Gastroesophageal sphincter (tissue), 4 donors: ENCODE data around the gene COL6A2. TPM values are rescaled to one million over a fixed set of nuclear protein-coding genes. Genes with fewer than 3 reads are reported as not detected.

Source experiments
- ATAC-seq: fragments of 150-250 bp; one replicate; pipeline ENCODE4 v1.9.1; 2016; ENCODE audit warnings: mild to moderate bottlenecking, moderate library complexity
- H3K27ac ChIP-seq, 4 donors: fragments of 200-600 bp; sonication (generic) in 3 of 4; 1 replicate in 3 of 4; 2 replicates in 1 of 4; pipeline ENCODE4 v1.5.1; 2016 to 2019
- H3K27me3 ChIP-seq: fragments of 200-600 bp; sonication (generic); one replicate; pipeline ENCODE4 v1.5.1; 2019
- H3K36me3 ChIP-seq, 2 donors: fragments of 200-600 bp; sonication (generic); one replicate each; pipeline ENCODE4 v1.5.1; 2019; ENCODE audit warnings: control low read depth in 1 of 2
- H3K4me1 ChIP-seq, 3 donors: fragments of 200-600 bp; sonication (generic); 1 replicate in 2 of 3; 2 replicates in 1 of 3; pipeline ENCODE4 v1.5.1; 2016 to 2019; ENCODE audit warnings: control low read depth in 2 of 3
- H3K4me3 ChIP-seq, 2 donors: fragments of 200-600 bp; sonication (generic); one replicate each; pipeline ENCODE4 v1.5.1; 2019; ENCODE audit warnings: mild to moderate bottlenecking in 1 of 2, moderate library complexity in 1 of 2
- H3K9me3 ChIP-seq, 3 donors: fragments of 200-600 bp; sonication (generic); one replicate each; pipeline ENCODE4 v1.5.1; 2017 to 2019; ENCODE audit warnings: control low read depth in 2 of 3
- EP300 ChIP-seq: sonication (generic); formaldehyde crosslinking; IDR thresholded peaks from one replicate; pipeline ENCODE4 v1.6.1; 2017; ENCODE audit warnings: antibody characterized with exemption, mild to moderate bottlenecking
- POLR2A ChIP-seq, 2 donors: fragments of 450-650 bp; IDR thresholded peaks; one replicate each; pipeline ENCODE4 v1.6.1; 2017; ENCODE audit warnings: antibody characterized with exemption in 2 of 2, mild to moderate bottlenecking in 2 of 2, moderate library complexity in 1 of 2
- POLR2AphosphoS5 ChIP-seq: sonication (generic); formaldehyde crosslinking; IDR thresholded peaks from one replicate; pipeline ENCODE4 v1.6.1; 2017; ENCODE audit warnings: antibody characterized with exemption
- whole genome bisulfite sequencing, 2 donors: methylation state at CpG; one replicate each; pipeline ENCODE4 v1.1.5; 2018; ENCODE audit warnings: low coverage in 1 of 2; 5-methylcytosine and 5-hydroxymethylcytosine counted together
- total RNA-seq, 4 donors: library from RNA; depleted of rRNA; stranded (reverse); fragments of >200 nt; gene quantifications; one replicate each; pipeline ENCODE4 v1.1.0, GENCODE V29; 2016
- TF ChIP-seq, protein P1 (sequence below), 4 experiments: fragments of 200-600 bp in 2 of 4; fragments of 450-650 bp in 2 of 4; sonication (generic) in 1 of 4; IDR thresholded peaks; one replicate each; pipeline ENCODE4 v1.5.1; 2017 to 2019; ENCODE audit warnings: antibody characterized with exemption in 4 of 4, mild to moderate bottlenecking in 2 of 4, moderate library complexity in 2 of 4

The COL6A2 gene
- total RNA-seq: 1,000 to 10,000 TPM in 3 of 4 donors, 100 to 1,000 TPM in 1; 720 to 1,286 (median 1,215) TPM

DNA sequence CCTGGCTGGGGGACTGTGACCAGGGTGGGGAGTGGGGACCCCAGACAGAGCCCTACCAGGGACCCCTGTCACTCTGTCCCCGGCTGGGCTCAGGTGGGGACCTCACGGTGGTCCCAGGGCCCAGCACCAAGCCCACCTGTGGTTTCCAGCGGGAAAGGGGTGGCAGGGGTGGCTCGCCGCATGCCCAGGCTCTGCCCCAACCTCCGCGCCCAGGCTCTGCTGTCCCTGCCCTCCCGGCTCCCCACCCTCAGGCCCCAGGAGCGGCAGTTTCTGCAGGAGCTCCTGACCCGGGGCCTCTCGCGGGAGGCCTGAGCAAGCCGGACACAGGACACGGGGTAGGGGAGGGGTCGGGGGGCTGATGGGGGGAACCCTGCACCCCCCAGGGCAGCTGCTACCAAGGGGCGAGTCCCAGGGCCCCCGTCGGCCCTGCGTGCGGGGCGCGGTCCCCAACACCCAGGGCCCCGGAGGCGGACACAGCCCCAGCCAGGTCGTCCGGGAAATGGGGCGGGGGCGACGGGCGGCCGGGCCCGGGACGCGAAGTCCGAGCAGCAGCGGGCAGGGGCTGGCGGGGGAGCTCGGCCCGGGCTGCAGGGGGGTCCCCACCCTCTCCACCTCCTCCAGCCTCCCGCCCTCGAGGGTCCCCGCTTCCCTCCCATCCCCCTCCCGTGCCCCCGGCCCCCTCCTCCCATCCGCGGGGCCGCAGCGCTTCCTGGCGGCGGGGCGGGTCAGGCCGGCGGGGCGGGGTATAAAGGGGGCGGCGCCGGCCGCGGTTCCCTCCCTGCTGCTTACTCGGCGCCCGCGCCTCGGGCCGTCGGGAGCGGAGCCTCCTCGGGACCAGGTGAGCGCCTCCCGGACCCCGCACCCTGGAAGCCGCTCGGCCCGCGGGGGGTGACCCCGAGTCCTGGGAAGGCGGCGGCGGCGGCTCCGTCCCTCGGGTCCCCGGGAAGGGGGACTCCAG, at the start of gene COL6A2:
TSS of gene COL6A2 (plus strand) at position 777 of the 958 bp plus-strand sequence.
- H3K9me3 ChIP-seq: peaks cover 0 to 6% (median 0%) of the 10 kb centered on the region in 3 donors
- peak within 1 kb of the TSS; percentile 93 to 99 for H3K4me3 ChIP-seq
- H3K27me3 ChIP-seq: peaks cover 5% of the 10 kb centered on the region
- ATAC-seq: peak; percentile 86
- peak within 1 kb of the TSS; percentile 98 to 100 (median 98) for H3K27ac ChIP-seq
- no peaks in the 10 kb centered on the region for H3K36me3 ChIP-seq
- TF ChIP-seq, protein P1, sequence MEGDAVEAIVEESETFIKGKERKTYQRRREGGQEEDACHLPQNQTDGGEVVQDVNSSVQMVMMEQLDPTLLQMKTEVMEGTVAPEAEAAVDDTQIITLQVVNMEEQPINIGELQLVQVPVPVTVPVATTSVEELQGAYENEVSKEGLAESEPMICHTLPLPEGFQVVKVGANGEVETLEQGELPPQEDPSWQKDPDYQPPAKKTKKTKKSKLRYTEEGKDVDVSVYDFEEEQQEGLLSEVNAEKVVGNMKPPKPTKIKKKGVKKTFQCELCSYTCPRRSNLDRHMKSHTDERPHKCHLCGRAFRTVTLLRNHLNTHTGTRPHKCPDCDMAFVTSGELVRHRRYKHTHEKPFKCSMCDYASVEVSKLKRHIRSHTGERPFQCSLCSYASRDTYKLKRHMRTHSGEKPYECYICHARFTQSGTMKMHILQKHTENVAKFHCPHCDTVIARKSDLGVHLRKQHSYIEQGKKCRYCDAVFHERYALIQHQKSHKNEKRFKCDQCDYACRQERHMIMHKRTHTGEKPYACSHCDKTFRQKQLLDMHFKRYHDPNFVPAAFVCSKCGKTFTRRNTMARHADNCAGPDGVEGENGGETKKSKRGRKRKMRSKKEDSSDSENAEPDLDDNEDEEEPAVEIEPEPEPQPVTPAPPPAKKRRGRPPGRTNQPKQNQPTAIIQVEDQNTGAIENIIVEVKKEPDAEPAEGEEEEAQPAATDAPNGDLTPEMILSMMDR (IDR thresholded peaks at IDR 0.05): peak in 3 of 4 experiments; percentile 2 to 89 (median 4)
- TF ChIP-seq EP300: no peak
- peak; percentile 88 to 95 for TF ChIP-seq POLR2A (IDR thresholded peaks at IDR 0.05)
- TF ChIP-seq POLR2AphosphoS5: peak; percentile 78
- WGBS, 2 donors: no CpG with 5 or more reads among the region's 83 CpGs
- H3K4me1 ChIP-seq: peaks cover 6 to 78% (median 21%) of the 10 kb centered on the region in 3 donors

DNA sequence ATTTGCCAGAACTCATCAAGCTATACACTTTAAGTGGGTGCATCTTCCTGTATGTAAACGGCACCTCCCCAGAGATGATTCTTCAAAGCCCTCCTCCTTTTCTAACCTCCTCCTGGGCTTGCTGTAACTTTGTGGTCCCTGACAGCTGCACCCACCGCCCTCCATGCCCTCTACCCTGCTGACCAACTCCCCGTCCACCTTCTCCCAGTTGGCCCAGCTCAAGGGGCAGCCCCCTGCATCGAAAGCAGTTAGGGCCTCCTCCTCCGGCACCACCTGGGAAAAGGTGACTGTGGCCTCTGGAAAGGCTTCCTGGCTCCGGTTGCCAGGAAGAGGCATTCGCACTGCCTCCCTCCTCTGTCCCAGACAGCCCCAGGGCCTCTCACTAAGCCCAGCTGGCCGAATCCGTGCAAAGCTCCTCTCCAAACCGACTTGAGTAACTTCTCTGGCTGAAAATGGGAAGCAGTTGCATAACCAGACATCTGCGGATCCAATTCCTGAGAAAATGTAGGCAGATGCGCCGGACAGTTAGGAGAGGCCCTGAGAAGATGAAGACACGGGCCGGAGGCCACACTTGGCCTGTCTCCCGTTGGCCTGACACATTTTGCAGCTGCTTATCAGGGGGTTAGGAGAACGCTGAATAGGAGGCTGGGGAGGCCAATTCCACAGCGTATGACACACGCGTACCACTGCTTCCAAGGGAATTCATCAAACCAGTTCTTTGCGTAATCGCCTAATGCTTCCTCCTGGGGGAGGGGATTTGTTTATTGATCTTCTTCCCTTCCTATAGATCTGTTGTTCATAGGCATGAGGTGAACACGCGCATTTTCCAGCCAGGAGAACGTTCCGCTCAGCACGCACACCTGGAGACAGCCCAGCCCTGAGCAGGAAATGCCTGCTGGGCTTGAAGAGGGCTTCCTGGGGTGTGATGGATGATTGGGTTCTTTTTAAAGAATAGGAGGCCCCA, 48.7 kb upstream of the COL6A2 start:
- peaks cover 0 to 38% (median 14%) of the 10 kb centered on the region in 3 donors for H3K4me1 ChIP-seq
- H3K27me3 ChIP-seq: no peaks in the 10 kb centered on the region
- no peaks in the 10 kb centered on the region for H3K36me3 ChIP-seq
- no peak for TF ChIP-seq POLR2A (IDR thresholded peaks at IDR 0.05)
- TF ChIP-seq, protein P1 (IDR thresholded peaks at IDR 0.05): no peak
- TF ChIP-seq POLR2AphosphoS5: peak; percentile 84
- TF ChIP-seq EP300: no peak
- ATAC-seq: peak; percentile 96
- 45 to 76% methylated on average over 2 to 13 of the region's 27 CpGs for WGBS, 2 donors
- H3K9me3 ChIP-seq: no peaks in the 10 kb centered on the region
- H3K4me3 ChIP-seq: no peak overlapping the region
- peak overlapping the region; percentile 50 to 98 (median 85) for H3K27ac ChIP-seq

DNA sequence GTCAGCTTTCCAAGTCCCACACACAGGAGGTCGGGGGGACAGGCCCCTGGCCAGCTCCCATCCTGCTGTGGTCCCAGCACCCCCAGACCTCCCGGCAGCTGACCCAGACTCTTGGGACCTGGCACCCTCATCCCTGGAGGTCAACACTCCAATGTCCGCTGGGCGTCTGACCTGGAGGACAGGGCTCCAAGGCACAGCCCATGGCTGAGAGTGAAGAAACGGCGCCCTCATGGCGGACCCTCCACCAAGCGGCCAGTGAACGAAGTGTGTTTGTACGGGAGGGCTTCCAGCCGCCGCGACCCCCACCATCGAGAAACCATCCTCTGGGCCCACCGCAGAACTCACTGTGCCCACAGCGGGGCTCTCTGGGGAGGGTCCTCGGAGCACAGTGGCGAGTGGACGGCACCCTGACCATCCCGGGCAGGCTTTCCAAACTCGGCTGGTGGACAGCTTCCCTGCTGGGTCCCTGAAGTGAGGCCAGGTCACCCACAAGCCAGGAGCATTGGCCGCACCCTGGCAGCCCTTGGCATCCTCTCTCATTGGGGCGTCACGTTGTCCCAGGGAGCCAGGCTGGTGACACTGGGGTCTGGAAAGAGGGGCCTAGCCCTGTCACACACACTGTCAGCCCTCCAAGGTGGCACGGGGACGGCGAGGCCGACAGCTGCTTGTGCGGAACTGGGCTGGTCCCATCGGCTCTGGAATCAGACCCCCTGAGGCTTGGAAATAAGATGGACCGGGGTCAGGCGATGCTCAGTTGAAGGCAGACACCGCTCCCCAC, 47.8 kb upstream of the COL6A2 start:
- peaks cover 0 to 46% (median 22%) of the 10 kb centered on the region in 3 donors for H3K4me1 ChIP-seq
- H3K4me3 ChIP-seq: no peak overlapping the region
- 100% methylated on average over 1 of the region's 33 CpGs; no CpG with 5 or more reads in 1 of the 2 donors for WGBS, 2 donors
- ATAC-seq: no peak
- TF ChIP-seq POLR2A (IDR thresholded peaks at IDR 0.05) (no peak), EP300 (no peak), POLR2AphosphoS5 (no peak)
- TF ChIP-seq, protein P1 (IDR thresholded peaks at IDR 0.05): no peak
- no peaks in the 10 kb centered on the region for H3K9me3 ChIP-seq
- H3K27me3 ChIP-seq: no peaks in the 10 kb centered on the region
- H3K36me3 ChIP-seq: no peaks in the 10 kb centered on the region
- peak overlapping the region; percentile 50 to 98 (median 85) for H3K27ac ChIP-seq

DNA sequence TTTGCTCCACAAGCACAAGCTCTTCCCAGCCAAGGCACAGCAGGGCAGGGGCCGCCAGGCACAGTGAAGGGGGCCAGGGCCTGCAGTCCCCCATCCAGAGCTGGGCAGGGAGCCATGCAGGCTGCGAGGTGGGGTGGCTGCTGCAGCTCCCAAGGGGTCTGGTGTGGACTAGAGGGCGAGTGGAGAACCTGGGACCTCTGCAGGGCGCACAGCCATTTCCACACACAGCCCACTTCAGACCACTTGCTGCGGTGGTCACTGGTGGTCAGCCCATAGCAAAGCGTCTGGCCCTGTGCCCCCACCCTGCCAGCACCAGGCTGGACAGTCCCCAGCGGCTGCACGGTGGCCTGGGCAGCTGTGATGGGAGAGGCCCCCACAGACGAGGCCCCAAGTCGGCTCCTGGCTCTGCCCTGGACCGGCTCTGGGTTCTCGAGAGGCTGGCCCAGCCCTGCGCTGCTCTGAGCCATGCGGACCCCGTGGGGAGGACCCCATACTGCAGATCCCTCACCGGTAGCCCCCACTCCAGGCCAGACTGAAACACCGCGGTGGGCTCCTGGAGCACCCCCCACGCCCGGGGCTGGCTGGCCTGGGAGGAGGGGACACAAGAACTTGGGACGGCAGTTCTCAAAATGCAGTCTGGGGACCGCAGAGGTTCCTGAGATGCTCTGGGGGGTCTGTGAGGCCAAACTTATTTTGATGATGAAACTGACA, 47.1 kb upstream of the COL6A2 start:
- peak overlapping the region in 3 of 4 donors; percentile 83 to 98 (median 87) for H3K27ac ChIP-seq
- H3K9me3 ChIP-seq: no peaks in the 10 kb centered on the region
- H3K36me3 ChIP-seq: no peaks in the 10 kb centered on the region
- WGBS, 2 donors: 93% methylated on average over 3 of the region's 22 CpGs; no CpG with 5 or more reads in 1 of the 2 donors
- peaks cover 0 to 54% (median 30%) of the 10 kb centered on the region in 3 donors for H3K4me1 ChIP-seq
- no peak for ATAC-seq
- H3K27me3 ChIP-seq: no peaks in the 10 kb centered on the region
- no peak overlapping the region for H3K4me3 ChIP-seq
- TF ChIP-seq POLR2A (IDR thresholded peaks at IDR 0.05) (no peak), EP300 (no peak), POLR2AphosphoS5 (no peak)
- TF ChIP-seq, protein P1 (IDR thresholded peaks at IDR 0.05): no peak
